ENCODE results near the gene MOB3B.

MOB3B gene

GRCh38 chr9:27533311-27533710 is 3.7 kb upstream of the MOB3B start:
- DNase-seq (ENCODE audit: low read depth, low spot score), result no peak
- no peak for TF ChIP-seq CTCF (IDR thresholded peaks at IDR 0.05; ENCODE audit: low read depth, low read length)
- in situ Hi-C loops (cut with HindIII; ENCODE audit: low sequenced_read_pairs), result no loop called here
- no peak overlapping the region for H3K4me3 ChIP-seq (ENCODE audit: low read depth, low read length)

- in situ Hi-C loops (cut with HindIII; ENCODE audit: low sequenced_read_pairs), result no loop called here
- H3K4me3 ChIP-seq (ENCODE audit: low read depth, low read length), result no peak overlapping the region
- DNase-seq (ENCODE audit: low read depth, low spot score), result no peak
- no peak for TF ChIP-seq CTCF (IDR thresholded peaks at IDR 0.05; ENCODE audit: low read depth, low read length)
These were observed 2.4 kb upstream of the MOB3B start for GRCh38 chr9:27532046-27532445.

- H3K4me3 ChIP-seq (ENCODE audit: low read depth, low read length), result no peak overlapping the region
- DNase-seq (ENCODE audit: low read depth, low spot score), result no peak
- TF ChIP-seq CTCF (IDR thresholded peaks at IDR 0.05; ENCODE audit: low read depth, low read length), result no peak
- in situ Hi-C loops (cut with HindIII; ENCODE audit: low sequenced_read_pairs), result no loop called here
These were observed 1.5 kb upstream of the MOB3B start for GRCh38 chr9:27530915-27531755.

- DNase-seq (ENCODE audit: low read depth, low spot score), result no peak
- TF ChIP-seq CTCF (IDR thresholded peaks at IDR 0.05; ENCODE audit: low read depth, low read length), result no peak
- in situ Hi-C loops (cut with HindIII; ENCODE audit: low sequenced_read_pairs), result no loop called here
- peak overlapping the region; percentile 56 for H3K4me3 ChIP-seq (ENCODE audit: low read depth, low read length)
These were observed 713 bp downstream of the MOB3B start for GRCh38 chr9:27528886-27529315.

- peak; percentile 66 for DNase-seq (ENCODE audit: low read depth, low spot score)
- in situ Hi-C loops (cut with HindIII; ENCODE audit: low sequenced_read_pairs), result no loop called here
- peak overlapping the region; percentile 56 for H3K4me3 ChIP-seq (ENCODE audit: low read depth, low read length)
- TF ChIP-seq CTCF (IDR thresholded peaks at IDR 0.05; ENCODE audit: low read depth, low read length), result no peak
These were observed 1.3 kb downstream of the MOB3B start for GRCh38 chr9:27528076-27528885.

- TF ChIP-seq CTCF (IDR thresholded peaks at IDR 0.05; ENCODE audit: low read depth, low read length), result no peak
- peak overlapping the region; percentile 56 for H3K4me3 ChIP-seq (ENCODE audit: low read depth, low read length)
- no peak for DNase-seq (ENCODE audit: low read depth, low spot score)
- in situ Hi-C loops (cut with HindIII; ENCODE audit: low sequenced_read_pairs), result no loop called here
These were observed 1.9 kb downstream of the MOB3B start for GRCh38 chr9:27527702-27528075.
